ENCODE data around the gene FAM219B.

- TF ChIP-seq CTCF (IDR thresholded peaks at IDR 0.05) (no peak), POLR2A (IDR thresholded peaks at IDR 0.05; ENCODE audit: low read depth) (no peak), EP300 (IDR thresholded peaks at IDR 0.05) (no peak)
Measured at GRCh38 chr15:74855857-74856256, 50.8 kb downstream of the FAM219B start.

All from esophagus muscularis mucosa (tissue), 4 donors.